GM12875 (cell line): ENCODE measurements around the gene ITPRIPL2.

Experiments
- H3K4me3 ChIP-seq: one replicate; pipeline ENCODE4 v1.5.1; 2011; ENCODE audit warnings: low read depth, low read length, control low read depth
- TF ChIP-seq, protein P1 (sequence below): IDR thresholded peaks from 2 replicates; pipeline ENCODE4 v1.5.1; 2011; ENCODE audit warnings: low read depth, mild to moderate bottlenecking, control low read depth, inconsistent platforms, low read length, moderate library complexity, borderline replicate concordance; ENCODE audit not compliant: insufficient read depth

ITPRIPL2 gene

DNA sequence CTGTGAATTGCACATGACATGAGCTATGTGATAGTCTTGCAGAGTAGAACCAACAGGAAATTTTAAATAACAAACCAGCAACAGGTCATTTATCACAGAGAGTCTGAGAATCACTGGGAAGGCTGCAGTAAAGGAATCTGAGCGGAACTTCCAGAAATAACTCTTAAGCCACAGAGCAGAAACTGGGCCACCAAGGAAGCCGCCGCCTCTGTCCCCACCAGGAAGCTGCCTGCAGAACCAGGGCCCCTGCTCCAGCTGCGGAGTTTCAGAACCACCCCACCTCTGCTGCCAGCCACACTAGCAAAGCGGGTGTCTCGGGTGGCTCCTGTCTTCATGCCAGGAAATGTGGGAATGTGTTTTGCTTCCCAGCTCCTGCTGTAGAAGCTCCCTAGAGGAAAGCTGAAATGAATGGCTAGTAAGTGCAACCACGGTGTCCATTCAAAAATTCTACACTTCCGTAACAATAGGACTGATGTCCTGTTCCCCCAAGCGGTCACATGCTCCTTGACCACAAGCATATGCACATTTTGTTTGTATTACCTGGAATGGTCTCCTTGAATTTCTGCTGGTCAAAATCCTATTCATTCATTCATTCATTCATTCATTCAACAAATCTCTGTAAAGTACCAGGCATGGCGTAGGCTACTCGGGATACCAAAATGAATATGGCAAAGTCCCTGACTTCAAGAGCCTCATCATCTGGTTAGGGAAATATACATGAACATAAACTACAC lies 7.7 kb upstream of the ITPRIPL2 start:
- H3K4me3 ChIP-seq, result no peak overlapping the region
- TF ChIP-seq, protein P1, sequence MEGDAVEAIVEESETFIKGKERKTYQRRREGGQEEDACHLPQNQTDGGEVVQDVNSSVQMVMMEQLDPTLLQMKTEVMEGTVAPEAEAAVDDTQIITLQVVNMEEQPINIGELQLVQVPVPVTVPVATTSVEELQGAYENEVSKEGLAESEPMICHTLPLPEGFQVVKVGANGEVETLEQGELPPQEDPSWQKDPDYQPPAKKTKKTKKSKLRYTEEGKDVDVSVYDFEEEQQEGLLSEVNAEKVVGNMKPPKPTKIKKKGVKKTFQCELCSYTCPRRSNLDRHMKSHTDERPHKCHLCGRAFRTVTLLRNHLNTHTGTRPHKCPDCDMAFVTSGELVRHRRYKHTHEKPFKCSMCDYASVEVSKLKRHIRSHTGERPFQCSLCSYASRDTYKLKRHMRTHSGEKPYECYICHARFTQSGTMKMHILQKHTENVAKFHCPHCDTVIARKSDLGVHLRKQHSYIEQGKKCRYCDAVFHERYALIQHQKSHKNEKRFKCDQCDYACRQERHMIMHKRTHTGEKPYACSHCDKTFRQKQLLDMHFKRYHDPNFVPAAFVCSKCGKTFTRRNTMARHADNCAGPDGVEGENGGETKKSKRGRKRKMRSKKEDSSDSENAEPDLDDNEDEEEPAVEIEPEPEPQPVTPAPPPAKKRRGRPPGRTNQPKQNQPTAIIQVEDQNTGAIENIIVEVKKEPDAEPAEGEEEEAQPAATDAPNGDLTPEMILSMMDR, result no peak

DNA sequence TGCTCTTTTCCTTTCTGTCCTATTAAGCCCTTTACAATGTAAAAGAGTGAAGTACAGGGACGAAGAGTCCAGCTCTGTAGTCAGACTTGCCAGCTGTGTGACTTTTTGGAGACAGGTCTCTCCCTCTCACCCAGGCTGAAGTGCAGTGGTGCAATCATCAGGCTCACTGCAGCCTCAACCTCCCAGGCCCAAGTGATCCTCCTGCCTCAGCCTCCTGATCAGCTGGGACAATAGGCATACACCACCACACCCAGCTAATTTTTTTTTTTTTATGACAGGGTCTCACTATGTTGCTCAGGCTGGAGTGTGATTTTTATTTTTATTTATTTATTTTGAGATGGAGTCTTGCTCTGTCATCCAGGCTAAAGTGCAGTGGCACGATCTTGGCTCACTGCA lies 7.1 kb upstream of the ITPRIPL2 start:
- TF ChIP-seq, protein P1, result no peak
- no peak overlapping the region for H3K4me3 ChIP-seq

DNA sequence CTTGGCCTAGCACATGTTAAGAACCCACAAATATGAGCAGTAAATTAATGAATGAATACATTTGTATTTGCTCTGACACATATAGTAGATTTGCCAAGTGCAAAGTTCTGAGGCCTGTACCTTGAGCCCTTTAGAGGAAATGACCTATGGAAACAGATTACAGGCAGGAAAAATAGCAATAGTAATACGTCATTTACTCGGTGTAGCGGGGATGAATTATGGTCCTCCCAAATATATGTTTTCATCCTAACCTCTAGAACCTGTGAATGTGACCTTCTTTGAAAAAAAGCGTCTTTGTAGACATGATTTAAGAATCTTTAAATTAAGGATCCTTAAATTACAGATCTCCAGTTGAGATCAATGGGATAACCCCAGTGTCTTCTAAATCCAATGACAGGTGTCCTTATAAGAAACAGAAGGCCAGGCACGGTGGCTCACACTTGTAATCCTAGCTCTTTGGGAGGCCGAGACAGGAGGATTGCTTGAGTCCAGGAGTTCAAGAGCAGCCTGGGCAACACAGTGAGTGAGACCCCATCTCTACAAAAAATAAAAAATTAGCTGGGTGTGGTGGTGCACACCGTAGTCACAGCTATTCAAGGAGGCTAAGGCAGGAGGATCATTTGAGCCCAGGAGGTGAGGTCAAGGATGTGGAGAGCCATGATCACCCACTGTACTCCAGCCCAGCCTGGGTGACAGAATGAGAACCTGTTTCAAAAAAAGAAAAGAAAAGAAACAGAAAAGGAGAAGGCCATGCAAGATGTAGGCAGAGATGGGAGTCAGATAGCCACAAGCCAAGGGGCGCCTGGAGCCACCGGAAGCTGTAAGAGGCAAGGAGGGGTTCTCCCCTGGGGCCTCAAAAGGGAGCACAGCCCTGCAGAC lies 5.1 kb upstream of the ITPRIPL2 start:
- TF ChIP-seq, protein P1, result no peak
- H3K4me3 ChIP-seq, result no peak overlapping the region

DNA sequence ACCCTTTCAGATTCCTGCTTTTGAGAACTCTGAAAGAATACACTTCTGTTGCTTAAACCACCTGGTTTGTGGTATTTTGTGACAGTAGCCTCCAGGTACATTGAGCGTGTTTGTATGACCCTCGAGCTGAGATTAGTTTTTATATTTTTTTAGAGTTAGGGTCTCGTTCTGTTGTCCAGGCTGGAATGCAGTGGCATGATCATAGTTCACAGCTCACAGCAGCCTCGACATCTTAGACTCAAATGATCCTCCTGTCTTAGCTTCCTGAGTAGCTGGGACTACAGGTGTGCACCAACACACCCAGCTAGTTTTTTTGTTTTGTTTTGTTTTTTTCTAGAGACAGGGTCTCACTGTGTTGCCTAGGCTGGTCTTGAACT lies 4.5 kb upstream of the ITPRIPL2 start:
- TF ChIP-seq, protein P1, result no peak
- no peak overlapping the region for H3K4me3 ChIP-seq

DNA sequence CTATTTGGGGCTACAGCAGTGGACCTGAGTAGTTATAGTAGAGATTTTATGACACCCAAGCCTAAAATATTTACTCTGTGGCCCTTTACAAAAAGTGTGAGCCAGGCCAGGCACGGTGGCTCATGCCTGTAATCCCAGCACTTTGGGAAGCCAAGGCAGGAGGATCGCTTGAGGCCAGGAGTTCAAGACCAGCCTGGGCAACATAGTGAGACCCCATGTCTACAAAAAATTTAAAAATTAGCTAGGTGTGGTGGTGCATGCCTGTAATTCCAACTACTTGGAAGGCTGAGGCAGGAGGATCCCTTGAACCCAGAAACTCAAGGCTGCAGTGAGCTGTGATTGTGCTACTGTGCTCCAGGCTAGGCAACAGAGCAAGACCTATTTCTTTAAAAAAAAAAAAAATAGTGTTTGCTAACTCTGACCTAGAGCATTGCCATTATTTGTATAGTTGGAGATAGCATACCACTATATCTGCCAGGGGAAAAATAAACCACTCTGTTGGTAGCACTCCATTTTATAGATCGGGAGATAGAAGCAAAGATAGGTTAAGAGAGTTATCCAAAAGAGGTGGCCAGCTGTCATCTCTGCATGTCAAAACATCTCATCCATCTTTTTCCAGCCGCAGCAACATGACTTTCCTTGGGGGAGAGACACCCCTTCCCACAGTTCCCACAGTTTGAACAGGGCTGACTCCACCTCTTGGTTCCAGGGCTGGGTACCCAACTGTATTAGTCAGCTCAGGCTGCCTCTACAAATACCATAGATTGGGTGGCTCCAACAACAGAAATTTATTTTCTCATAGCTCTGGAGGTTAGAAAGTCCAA lies 3.0 kb upstream of the ITPRIPL2 start:
- no peak overlapping the region for H3K4me3 ChIP-seq
- TF ChIP-seq, protein P1, result no peak

DNA sequence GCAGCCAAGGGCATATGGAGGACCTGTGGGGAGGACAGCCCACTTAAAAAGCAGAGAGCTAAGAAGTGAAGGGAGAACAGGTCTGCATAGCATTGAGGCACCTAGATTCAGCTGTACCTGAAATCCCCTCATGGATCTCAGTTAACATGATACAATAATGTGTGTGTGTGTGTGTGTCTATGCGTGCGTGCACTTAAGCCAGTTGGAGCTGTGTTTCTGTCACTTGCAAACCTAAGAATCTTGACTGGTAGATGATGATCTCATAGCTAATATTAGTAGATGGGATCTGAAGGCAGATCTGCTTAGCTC lies 1.7 kb upstream of the ITPRIPL2 start:
- TF ChIP-seq, protein P1, result no peak
- H3K4me3 ChIP-seq, result no peak overlapping the region
